ENCODE data around the gene CHEK2. TPM values are rescaled to one million over a fixed set of nuclear protein-coding genes. Genes with fewer than 3 reads are reported as not detected.

CHEK2 gene
- total RNA-seq, 5 donors from 2014 or later (not counting 1 experiment from before 2014, with no cell fraction given) = 5.1 to 10.0 (median 7.1) TPM

GRCh38 chr22:28656181-28656580 is 85.4 kb downstream of the CHEK2 start:
- Histone ChIP-seq H3K27ac (ENCODE audit: low read length) (no peak overlapping the region), H3K9me3 (peaks cover 4% of the 10 kb centered on the region), H3K36me3 (ENCODE audit: control insufficient read depth in 2 of 2, extremely low read depth in 1 of 2, insufficient read depth in 1 of 2, low read length in 1 of 2) (no peaks in the 10 kb centered on the region), H3K4me3 (ENCODE audit: control insufficient read depth in 1 of 2, extremely low read depth in 1 of 2, low read length in 1 of 2) (no peak overlapping the region), H3K4me1 (ENCODE audit: control insufficient read depth in 1 of 2, extremely low read depth in 1 of 2, insufficient read depth in 2 of 2, low read length in 2 of 2) (no peaks in the 10 kb centered on the region), H3K27me3 (replicated peaks in 1 of 2; ENCODE audit: control insufficient read depth in 2 of 2, extremely low read depth in 1 of 2, insufficient read depth in 2 of 2, low read length in 1 of 2) (peaks cover 0 to 56% of the 10 kb centered on the region in 2 experiments)
- ChIA-PET POLR2A (no interaction called here), CTCF (no interaction called here)
- DNase-seq (no peak), ATAC-seq (replicated peaks in 1 of 4) (no peak)
- no peaks in the 10 kb centered on the region for H3K4me1 Mint-ChIP-seq
- no CpG with 5 or more reads among the region's 3 CpGs for WGBS (ENCODE audit: insufficient coverage)
- no peak overlapping the region for H3K27ac Mint-ChIP-seq
- H3K9me3 Mint-ChIP-seq = peaks cover 0 to 4% (median 0%) of the 10 kb centered on the region in 3 donors
- peaks cover 44 to 73% of the 10 kb centered on the region in 2 donors for H3K27me3 Mint-ChIP-seq
- no peaks in the 10 kb centered on the region for H3K36me3 Mint-ChIP-seq
- H3K4me3 Mint-ChIP-seq = no peak overlapping the region

DNA sequence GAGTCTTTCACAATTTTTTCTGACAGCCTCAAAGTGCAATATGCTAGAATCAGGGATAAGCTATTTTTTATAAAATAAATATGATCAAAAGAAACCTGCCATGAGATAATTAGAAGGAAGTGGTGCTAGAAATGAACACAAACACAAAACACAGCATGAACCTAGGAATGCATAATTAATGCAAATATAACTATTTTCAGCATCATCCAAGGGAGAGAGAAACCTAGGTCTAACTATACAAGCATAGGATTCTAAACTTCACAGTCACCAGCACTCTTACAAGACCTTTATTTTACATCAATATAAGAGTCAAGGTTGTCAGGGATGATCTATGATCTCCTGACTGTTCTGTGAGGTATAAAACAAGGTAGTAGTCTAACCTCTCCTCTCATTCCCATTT is 91.2 kb downstream of the CHEK2 start:
- Mint-ChIP-seq H3K27me3 (peaks cover 48 to 71% of the 10 kb centered on the region in 2 donors), H3K4me1 (no peaks in the 10 kb centered on the region), H3K4me3 (no peak overlapping the region), H3K36me3 (no peaks in the 10 kb centered on the region), H3K9me3 (peaks cover 0 to 4% (median 0%) of the 10 kb centered on the region in 3 donors), H3K27ac (no peak overlapping the region)
- H3K4me1 ChIP-seq (ENCODE audit: control insufficient read depth in 1 of 2, extremely low read depth in 1 of 2, insufficient read depth in 2 of 2, low read length in 2 of 2) = no peaks in the 10 kb centered on the region
- H3K36me3 ChIP-seq (ENCODE audit: control insufficient read depth in 2 of 2, extremely low read depth in 1 of 2, insufficient read depth in 1 of 2, low read length in 1 of 2) = no peaks in the 10 kb centered on the region
- H3K9me3 ChIP-seq = peaks cover 4% of the 10 kb centered on the region
- ATAC-seq (replicated peaks in 1 of 4) = no peak
- ChIA-PET POLR2A (no interaction called here), CTCF (no interaction called here)
- H3K4me3 ChIP-seq (ENCODE audit: control insufficient read depth in 1 of 2, extremely low read depth in 1 of 2, low read length in 1 of 2) = no peak overlapping the region
- no peak overlapping the region for H3K27ac ChIP-seq (ENCODE audit: low read length)
- no peak for DNase-seq
- peaks cover 0 to 38% of the 10 kb centered on the region in 2 experiments for H3K27me3 ChIP-seq (replicated peaks in 1 of 2; ENCODE audit: control insufficient read depth in 2 of 2, extremely low read depth in 1 of 2, insufficient read depth in 2 of 2, low read length in 1 of 2)

GRCh38 chr22:28648792-28649191 is 92.8 kb downstream of the CHEK2 start:
- no peak for DNase-seq
- no peak for ATAC-seq (replicated peaks in 1 of 4)
- ChIA-PET POLR2A (no interaction called here), CTCF (no interaction called here)
- peaks cover 0 to 4% (median 0%) of the 10 kb centered on the region in 3 donors for H3K9me3 Mint-ChIP-seq
- Histone ChIP-seq H3K9me3 (peaks cover 4% of the 10 kb centered on the region), H3K27me3 (replicated peaks in 1 of 2; ENCODE audit: control insufficient read depth in 2 of 2, extremely low read depth in 1 of 2, insufficient read depth in 2 of 2, low read length in 1 of 2) (peaks cover 0 to 47% of the 10 kb centered on the region in 2 experiments), H3K36me3 (ENCODE audit: control insufficient read depth in 2 of 2, extremely low read depth in 1 of 2, insufficient read depth in 1 of 2, low read length in 1 of 2) (no peaks in the 10 kb centered on the region), H3K4me1 (ENCODE audit: control insufficient read depth in 1 of 2, extremely low read depth in 1 of 2, insufficient read depth in 2 of 2, low read length in 2 of 2) (no peaks in the 10 kb centered on the region), H3K27ac (ENCODE audit: low read length) (no peak overlapping the region), H3K4me3 (ENCODE audit: control insufficient read depth in 1 of 2, extremely low read depth in 1 of 2, low read length in 1 of 2) (no peak overlapping the region)
- H3K27ac Mint-ChIP-seq = no peak overlapping the region
- no CpG with 5 or more reads among the region's 4 CpGs for WGBS (ENCODE audit: insufficient coverage)
- H3K36me3 Mint-ChIP-seq = no peaks in the 10 kb centered on the region
- H3K4me1 Mint-ChIP-seq = no peaks in the 10 kb centered on the region
- peaks cover 43 to 66% of the 10 kb centered on the region in 2 donors for H3K27me3 Mint-ChIP-seq
- H3K4me3 Mint-ChIP-seq = no peak overlapping the region

GRCh38 chr22:28647216-28647615 is 94.4 kb downstream of the CHEK2 start:
- Mint-ChIP-seq H3K4me3 (no peak overlapping the region), H3K9me3 (no peaks in the 10 kb centered on the region), H3K36me3 (no peaks in the 10 kb centered on the region), H3K4me1 (no peaks in the 10 kb centered on the region), H3K27me3 (peaks cover 44 to 64% of the 10 kb centered on the region in 2 donors), H3K27ac (no peak overlapping the region)
- no peak for ATAC-seq (replicated peaks in 1 of 4)
- Histone ChIP-seq H3K36me3 (ENCODE audit: control insufficient read depth in 2 of 2, extremely low read depth in 1 of 2, insufficient read depth in 1 of 2, low read length in 1 of 2) (no peaks in the 10 kb centered on the region), H3K4me1 (ENCODE audit: control insufficient read depth in 1 of 2, extremely low read depth in 1 of 2, insufficient read depth in 2 of 2, low read length in 2 of 2) (no peaks in the 10 kb centered on the region), H3K9me3 (no peaks in the 10 kb centered on the region), H3K27ac (ENCODE audit: low read length) (no peak overlapping the region), H3K4me3 (ENCODE audit: control insufficient read depth in 1 of 2, extremely low read depth in 1 of 2, low read length in 1 of 2) (no peak overlapping the region), H3K27me3 (replicated peaks in 1 of 2; ENCODE audit: control insufficient read depth in 2 of 2, extremely low read depth in 1 of 2, insufficient read depth in 2 of 2, low read length in 1 of 2) (peaks cover 0 to 43% of the 10 kb centered on the region in 2 experiments)
- no peak for DNase-seq
- ChIA-PET POLR2A (no interaction called here), CTCF (no interaction called here)
- WGBS (ENCODE audit: insufficient coverage) = 100% methylated on average over 1 of the region's 3 CpGs

DNA sequence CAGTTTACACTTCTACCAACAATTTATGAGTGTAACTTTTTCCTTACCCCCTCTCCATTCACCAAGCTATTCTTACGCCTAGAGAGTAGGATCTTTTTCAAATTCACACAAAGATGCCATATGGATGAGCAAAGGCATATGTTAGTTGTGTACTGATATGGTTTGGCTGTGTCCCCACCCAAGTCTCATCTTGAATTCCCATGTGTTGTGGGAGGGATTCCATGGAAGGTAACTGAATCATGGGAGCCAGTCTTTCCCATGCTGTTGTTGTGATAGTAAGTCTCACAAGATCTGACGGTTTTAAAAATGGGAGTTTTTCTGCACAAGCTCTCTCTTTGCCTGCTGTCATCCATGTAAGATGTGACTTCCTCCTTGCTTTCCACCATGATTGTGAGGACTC is 102.3 kb downstream of the CHEK2 start:
- ATAC-seq (replicated peaks in 1 of 4) = no peak
- H3K4me1 Mint-ChIP-seq = no peaks in the 10 kb centered on the region

More for the DNA sequence above, 102.3 kb downstream of the CHEK2 start:
- POLR2A ChIA-PET = no interaction called here
- H3K27me3 Mint-ChIP-seq = peaks cover 34 to 50% of the 10 kb centered on the region in 2 donors
- H3K27ac Mint-ChIP-seq = no peak overlapping the region
- no peaks in the 10 kb centered on the region for H3K36me3 Mint-ChIP-seq
- Histone ChIP-seq H3K27ac (ENCODE audit: low read length) (no peak overlapping the region), H3K4me1 (ENCODE audit: control insufficient read depth in 1 of 2, extremely low read depth in 1 of 2, insufficient read depth in 2 of 2, low read length in 2 of 2) (no peaks in the 10 kb centered on the region), H3K9me3 (no peaks in the 10 kb centered on the region), H3K27me3 (replicated peaks in 1 of 2; ENCODE audit: control insufficient read depth in 2 of 2, extremely low read depth in 1 of 2, insufficient read depth in 2 of 2, low read length in 1 of 2) (peaks cover 4 to 29% of the 10 kb centered on the region in 2 experiments), H3K36me3 (ENCODE audit: control insufficient read depth in 2 of 2, extremely low read depth in 1 of 2, insufficient read depth in 1 of 2, low read length in 1 of 2) (no peaks in the 10 kb centered on the region), H3K4me3 (ENCODE audit: control insufficient read depth in 1 of 2, extremely low read depth in 1 of 2, low read length in 1 of 2) (no peak overlapping the region)
- no peaks in the 10 kb centered on the region for H3K9me3 Mint-ChIP-seq
- CTCF ChIA-PET = no interaction called here
- 100% methylated on average over 1 of the region's 2 CpGs for WGBS (ENCODE audit: insufficient coverage)
- no peak for DNase-seq
- H3K4me3 Mint-ChIP-seq = no peak overlapping the region

Other genes starting within 250 kb of the CHEK2 start
- gene TTC28, start 62.0 kb downstream of the CHEK2 start, total RNA-seq = 1 to 10 TPM; 2.3 to 7.8 (median 3.0) TPM
- gene HSCB, start 219 bp upstream of the CHEK2 start, total RNA-seq = 10 to 100 TPM in 3 of 5 donors, 1 to 10 TPM in 2; 6.9 to 11.9 (median 11.5) TPM
- gene CCDC117, start 30.9 kb upstream of the CHEK2 start, total RNA-seq = 10 to 100 TPM; 14.4 to 22.7 (median 17.4) TPM
- 100 to 1,000 TPM; 132 to 205 (median 140) TPM for gene XBP1, start 58.7 kb upstream of the CHEK2 start, total RNA-seq
- 1 to 10 TPM in 3 of 5 donors, under 1 TPM in 2; 0.70 to 2.1 (median 1.1) TPM for gene ZNRF3, start 141.8 kb upstream of the CHEK2 start, total RNA-seq

Data from T-cell (primary cell).